ENCODE data around the gene HOOK1.
A peak's percentile ranks its signal among the peaks of the same experiment; 100 is the strongest.
"Not testable (repeated sequence)": the region's sequence is repeated elsewhere in the genome, so short reads cannot be mapped to it uniquely, and the experiment has no call there.

Gene HOOK1

DNA sequence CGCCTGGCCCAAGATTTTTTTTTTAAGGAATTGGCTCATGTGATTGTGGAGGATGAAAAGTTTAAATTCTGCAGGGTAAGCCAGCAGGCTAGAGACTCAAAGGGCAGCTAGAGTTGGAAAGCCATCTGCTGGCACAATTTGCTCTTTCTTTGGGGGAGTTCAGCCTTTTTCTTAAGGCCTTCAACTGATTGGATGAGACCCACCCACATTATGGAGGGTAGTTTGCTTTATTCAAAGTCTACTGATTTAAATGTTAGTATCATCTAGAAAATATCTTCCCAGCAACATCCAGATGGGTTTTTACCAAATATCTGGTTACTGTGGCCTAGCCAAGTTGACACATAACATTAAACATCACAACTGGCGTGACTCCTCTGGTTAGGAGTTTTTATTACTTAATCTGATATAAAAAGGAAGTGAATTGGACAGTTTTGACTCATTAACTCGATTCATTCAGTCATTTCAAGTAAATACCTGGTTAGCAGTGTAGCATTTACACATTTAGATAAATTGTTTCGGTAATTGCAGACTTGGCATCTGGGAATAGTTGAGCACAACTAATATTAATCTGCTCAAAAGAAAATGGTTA lies 12.4 kb downstream of the HOOK1 start:
- DNase-seq: no peak

DNA sequence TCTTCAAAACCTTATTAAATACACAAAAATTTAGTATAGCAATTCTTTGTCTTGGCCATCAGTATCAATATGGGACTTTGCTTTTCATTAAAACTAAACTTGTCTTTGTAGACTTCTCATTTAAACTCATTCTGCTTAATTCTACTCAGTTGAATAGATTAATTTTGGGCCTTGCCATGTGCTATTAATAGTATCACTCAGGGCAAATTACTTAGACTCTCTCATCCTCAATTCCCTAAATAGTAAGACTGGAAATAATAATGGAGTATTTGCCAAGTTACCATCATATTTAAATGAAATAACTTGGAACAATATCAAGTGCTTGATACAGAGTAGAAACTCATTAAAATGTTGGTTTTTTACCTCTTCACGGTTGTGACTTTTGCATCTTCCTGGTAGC lies 13.4 kb downstream of the HOOK1 start:
- DNase-seq: no peak

DNA sequence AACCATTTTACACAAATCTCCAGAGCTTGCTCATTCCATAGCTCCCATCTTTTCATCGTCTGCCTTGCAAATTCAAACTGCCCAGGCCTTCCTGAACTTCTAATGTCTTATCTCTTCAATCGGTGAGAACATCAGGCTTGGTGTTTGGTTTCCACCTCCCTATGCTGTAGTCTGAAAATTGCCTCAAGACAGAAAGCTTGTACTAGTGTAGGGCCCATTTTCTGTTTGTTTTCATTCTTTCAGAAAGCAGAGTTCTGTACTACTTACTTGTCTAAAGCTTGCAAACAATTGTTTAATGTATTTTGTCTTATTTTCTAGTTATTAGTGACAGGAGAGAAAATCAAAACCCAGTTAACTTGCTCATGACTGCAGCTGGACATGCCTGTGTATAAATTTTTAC lies 16.8 kb downstream of the HOOK1 start:
- no peak for DNase-seq

DNA sequence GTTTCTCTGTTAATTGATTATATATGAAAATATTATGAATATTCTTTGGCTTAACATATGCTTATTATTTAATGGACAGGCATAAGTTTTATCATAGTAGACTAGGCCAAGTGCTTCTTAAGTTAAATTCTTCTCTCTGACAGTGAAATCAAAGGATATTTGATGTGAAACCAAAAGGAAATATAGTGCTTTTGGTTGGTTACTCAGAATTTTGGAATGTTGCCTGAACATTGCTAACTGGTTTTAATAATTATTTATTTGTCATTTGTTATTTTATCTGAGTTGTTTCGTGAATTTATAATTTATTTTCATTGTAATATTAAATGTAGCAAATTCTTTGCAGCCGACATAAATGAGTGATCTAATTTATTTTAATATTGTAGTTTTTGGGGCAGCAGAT lies 18.3 kb downstream of the HOOK1 start:
- no peak for DNase-seq

DNA sequence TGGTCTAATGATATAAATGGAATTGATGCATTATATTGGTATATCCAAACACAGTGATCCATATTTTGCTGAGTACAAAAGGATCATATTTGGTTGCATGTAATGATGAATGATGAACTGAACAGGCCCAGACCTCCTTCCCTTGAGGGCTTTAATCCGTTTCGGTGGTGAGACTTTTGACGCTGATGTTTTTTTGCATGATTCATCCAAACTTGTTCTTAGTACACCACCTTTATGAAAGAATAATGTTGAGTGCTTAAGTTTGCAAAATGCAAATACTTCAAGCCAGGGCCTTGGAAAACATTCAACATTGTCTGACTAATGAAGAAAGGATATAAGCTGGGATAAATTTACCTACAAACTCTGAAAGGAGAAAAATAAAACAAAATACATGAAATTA lies 19.2 kb downstream of the HOOK1 start:
- DNase-seq: no peak

DNA sequence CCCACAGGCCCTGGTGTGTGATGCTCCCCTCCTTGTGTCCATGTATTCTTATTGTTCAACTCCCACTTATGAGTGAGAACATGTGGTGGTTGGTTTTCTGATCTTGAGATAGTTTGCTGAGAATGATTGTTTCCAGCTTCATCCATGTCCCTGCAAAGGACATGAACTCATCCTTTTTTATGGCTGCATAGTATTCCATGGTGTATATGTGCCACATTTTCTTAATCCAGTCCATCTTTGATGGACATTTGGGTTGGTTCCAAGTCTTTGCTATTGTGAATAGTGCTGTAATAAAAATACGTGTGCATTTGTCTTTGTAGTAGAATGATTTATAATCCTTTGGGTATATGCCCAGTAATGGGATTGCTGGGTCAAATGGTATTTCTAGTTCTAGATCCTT lies 23.1 kb downstream of the HOOK1 start:
- DNase-seq: not testable (repeated sequence)

DNA sequence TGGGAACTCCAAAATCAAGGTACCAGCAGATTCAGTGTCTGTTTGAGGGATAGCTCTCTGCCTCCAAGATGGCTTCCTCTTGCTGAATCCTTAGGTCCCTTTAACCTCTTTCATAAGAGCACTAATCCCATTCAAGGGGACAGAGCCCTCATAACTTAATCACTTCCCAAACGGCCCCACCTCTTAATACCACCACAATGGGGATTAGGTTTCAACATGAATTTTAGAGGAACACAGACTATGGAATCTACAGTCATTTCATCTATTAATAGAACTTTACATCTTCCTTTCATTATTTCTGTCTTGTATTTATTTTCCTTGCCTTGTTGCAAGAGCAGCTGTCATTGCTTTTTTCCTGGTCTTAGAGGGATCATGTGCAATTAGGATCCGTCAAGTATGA lies 30.3 kb downstream of the HOOK1 start:
- DNase-seq: no peak

DNA sequence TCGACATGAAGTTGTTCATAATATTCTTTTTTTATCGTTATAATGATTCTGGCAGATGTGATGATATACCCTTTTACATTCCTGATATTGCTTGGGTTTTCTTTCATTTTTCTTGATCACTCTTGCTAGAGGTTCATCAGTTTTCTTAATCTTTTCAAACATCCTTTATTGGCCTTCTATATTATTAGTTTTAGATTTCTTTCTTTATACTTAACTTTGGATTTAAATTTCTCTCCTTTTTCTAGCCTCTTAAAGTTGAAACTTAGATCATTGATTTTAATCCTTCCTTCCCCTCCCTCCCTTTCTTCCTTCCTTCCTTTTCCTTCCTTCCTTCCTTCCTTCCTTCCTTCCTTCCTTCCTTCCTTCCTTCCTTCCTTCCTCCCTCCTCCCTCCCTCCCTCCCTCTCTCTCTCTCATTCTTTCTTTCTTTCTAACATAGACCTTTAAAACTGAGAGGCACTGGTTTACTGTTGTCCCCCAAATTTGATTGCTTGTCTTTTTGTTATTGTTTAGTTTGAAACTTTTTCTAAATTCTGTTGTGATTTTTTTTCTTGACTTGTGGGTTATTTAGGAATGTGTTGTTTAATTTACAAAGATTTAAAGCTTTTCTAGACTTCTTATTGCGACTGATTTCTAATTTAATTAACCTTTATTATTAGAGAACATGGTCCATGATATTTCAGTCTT lies 31.6 kb downstream of the HOOK1 start:
- no peak for DNase-seq

DNA sequence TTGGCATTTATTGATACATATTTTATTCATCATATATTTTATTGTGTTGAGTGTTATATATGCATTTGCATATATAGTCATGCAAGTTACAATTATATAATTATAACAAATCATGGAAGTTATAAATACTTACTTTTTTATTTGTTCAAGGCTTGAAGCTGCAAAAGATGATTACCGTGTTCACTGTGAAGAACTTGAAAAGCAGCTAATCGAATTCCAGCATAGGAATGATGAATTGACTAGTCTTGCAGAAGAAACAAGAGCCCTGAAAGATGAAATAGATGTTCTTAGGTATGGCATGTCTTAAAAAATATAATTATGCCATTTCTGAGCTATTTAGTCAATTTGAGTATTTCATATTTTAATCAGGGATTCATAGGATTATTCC lies 32.1 kb downstream of the HOOK1 start:
- no peak for DNase-seq

DNA sequence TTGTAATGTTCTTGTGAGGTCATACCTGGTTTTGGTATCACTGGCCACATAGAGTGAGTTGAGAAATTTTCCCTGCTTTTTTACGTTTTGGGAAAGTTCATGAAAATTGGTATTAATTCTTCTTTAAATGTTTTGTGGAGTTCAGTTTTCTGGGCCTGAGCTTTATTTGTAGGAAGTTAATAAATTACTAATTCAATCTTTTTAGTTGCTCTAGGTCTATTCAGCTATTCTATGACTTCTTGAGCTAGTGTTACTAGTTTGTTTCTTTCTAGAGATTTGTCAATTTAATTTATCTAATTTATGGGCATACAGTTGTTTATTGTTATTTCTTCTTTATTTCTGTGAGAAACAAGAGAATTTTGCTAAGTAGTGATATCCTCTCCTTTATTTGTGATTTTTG lies 37.4 kb downstream of the HOOK1 start:
- DNase-seq: no peak

DNA sequence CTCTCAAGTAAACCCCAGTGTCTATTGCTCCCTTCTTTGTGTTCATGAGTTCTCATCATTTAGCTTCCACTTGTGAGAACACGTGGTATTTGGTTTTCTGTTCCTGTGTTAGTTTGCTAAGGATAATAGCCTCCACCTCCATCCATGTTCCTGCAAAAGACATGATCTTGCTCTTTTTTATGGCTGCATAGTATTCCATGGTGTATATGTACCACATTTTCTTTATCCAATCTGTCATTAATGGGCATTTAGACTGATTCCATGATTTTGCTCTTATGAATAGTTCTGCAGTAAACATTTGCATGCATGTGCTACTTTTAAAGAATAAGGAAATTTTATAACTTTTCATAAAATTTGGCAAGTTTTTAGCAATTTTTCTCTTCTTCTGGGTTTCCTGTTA lies 40.5 kb downstream of the HOOK1 start:
- DNase-seq: not testable (repeated sequence)

DNA sequence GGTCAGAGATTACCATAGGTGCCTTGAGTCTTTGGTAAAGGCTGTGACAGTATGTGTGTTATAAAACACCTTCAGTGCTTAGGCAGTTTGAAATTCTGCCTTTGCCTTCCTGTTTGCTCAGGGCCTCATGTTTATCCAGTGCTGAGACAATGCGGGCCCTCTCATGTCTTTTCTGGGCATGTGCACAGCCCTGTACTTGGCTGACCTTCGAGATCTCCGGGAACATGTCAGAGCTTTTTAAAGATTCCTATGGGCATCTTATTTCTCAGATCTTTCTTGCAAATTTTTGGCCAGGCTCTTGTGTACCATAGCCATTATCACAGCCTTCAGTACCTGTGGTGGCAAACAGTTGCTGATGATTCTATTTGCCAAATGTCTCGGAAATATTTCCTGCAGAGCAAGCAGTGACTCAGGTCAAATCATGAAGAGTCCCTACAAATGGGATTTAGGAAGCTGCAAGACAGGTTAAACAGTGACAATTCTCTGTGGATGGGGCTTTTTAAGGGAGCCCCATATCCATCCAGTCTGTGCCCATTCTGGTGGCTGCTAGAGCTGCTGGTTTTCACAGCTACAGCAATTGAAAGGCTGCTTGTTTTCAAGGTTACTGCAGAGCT lies 42.1 kb downstream of the HOOK1 start:
- DNase-seq: no peak

DNA sequence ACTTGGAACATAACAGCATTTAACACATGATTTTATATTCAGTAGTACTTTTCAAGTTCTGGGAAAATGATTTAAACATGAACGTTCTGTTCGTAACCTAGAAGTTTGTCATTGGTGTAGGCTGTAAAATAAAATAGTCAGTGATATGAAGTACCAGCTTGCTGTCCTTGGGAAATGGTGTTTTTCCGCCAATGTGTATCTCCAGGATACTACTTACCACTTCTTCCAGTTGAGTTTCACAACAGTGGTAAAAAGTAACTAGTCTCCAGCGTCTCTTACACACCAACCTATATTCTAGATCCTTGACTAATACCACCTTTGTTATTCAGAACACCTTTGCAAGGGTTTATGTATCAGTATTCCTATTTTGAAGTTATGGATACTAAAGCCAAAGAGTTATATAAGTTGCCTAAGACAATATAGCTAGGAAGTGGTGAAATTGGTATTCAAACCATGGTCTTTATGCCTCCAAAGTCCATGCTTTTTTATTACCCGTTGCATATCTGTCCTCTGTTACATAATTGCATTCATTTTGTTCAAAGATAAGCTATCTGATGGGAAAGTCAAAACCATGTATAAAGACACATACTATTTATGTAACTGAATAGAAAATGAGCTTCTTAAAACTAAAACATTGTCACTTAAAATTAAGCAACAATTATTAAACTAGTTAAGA lies 43.1 kb downstream of the HOOK1 start:
- DNase-seq: no peak

DNA sequence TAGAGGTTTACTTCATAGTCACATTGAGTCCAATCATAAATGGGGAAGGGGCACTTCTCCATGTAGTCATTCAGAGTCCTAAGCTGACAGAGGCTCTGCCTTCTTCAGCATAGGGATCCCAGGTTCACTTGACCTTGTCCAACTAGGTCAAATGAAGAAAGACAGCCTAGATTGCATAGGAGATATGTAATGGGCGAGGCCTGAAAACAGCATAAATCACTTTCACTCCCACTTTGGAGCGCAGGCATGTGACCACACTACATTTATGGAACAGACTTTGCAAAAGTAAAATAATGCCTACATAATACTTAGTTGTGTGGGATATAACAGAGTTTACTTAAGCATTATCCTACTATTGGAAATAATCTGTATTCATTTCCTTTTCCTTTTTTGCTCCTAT lies 51.7 kb downstream of the HOOK1 start:
- DNase-seq: no peak

DNA sequence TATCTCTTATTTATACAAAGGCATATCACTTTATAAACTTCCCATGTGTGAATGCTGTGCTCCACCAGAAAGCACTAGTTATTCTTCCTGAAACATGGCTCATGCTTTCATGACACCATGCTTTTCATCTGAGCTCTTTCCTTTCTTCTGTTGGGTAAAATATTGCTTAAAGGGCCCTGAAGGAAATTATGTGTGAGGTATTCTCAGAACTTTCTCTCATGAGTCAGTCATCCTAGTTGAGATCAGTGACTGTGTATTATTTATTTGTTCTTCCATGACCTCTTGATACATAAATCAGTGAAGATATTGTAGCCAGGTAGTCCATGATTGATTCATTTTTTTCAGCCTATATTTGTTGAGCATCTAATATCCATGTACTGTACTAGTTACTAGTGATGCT lies 57.0 kb downstream of the HOOK1 start:
- no peak for DNase-seq

DNA sequence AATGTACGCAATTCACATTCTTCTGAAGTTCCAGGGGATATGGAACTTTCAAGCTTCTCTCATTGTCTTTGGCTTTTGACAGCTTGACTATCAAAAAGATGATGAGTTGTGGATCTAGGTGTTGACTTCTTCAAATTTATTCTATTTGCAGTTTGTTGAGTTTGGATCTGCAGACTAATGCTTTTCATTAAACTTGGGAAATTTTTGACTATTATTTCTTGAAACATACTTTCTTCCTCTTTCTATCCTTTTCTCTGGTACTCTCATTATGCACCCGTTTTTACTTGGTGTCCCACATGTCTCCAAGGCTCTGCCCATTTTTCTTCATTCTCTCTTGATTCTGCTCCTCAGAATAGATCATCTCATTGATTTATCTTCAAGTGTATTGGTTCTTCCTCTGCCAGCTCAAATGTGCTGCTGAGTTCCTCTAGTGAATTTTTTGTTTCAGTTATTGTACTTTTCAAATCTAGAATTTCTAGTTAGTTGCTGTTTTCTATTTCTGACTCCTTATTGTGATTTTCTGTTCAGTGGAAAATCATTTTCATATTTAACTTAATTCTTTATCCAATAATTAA lies 62.4 kb downstream of the HOOK1 start:
- no peak for DNase-seq

DNA sequence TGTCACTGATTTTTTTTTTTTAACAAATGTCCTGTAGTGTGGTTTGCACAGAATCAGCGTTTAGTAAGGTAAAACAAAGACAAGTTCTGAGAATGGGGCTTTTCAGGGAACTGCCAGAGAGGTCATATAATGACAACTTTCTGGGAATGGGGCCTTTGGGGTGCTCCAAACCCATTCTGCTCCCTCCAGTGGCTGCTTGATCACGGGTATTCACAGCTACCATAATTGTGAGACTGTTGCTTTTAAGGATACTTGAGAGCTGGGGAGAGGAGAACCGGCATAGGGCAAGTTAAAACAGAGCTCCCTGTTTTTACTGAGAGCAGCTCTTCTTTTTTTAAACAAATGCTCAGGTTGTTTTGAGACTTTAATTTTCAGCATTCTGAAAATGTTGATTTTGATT lies 63.6 kb downstream of the HOOK1 start:
- no peak for DNase-seq

DNA sequence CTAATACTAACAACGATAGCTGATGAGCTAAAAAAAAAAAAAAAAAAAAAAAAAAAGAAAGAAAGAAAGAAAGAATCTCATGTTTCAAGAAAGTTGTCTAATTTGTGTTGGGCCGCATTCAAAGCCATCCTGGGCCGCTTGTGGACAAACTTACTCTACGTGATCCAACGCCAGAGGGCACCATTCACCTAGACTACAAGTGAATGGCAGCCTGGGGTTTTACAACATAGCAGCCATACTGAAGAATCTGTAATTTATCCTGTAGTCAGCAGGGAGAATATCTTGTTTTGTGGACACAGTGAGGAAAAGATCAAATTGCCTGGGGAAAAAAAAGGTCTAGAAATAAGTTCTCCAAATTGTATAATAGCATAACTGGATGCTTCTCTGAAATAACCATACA lies 64.8 kb downstream of the HOOK1 start:
- peak; percentile 55 for DNase-seq

DNA sequence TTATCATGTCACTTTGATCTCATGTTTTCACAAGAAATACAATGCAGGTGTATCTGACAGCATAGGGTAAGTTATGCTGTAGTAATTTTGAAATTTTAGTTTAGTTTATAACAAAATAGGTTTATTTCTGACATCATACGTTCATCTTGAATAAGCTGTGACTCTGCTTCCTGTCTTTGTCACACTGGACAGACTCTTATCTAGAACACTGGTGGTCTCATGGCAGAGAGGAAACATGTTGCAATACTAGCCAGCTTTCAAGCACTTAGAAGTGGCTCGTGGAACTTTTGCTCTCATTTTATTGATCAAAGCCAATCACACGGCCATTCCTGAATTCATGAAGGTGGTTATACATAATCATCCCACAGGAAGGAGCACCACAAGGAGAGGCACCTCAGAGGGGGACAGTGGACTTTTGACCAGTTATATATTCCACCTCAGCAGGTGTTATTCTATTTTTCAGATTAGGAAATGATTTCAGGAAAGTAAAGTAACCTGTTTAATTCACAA lies 65.3 kb downstream of the HOOK1 start:
- DNase-seq: no peak

DNA sequence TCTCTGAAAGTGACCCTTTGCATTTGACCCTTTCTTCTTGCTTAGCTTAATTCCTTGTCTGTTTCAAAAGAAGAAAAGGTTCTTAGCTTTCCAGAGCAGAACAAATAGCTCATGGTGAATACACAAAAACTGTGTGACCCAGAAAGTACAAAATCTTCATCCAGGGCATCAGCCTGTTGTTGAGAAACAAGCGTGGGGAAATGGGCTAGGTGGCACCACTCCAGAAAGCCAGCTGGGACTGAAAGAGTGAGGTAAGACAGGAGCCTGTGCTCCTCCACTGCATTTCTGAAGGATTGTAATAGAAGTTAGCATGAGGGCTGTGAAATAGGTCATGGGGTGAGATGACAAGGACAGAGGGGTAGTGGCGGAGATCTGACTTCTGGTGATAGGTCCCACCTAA lies 66.0 kb downstream of the HOOK1 start:
- DNase-seq: no peak

DNA sequence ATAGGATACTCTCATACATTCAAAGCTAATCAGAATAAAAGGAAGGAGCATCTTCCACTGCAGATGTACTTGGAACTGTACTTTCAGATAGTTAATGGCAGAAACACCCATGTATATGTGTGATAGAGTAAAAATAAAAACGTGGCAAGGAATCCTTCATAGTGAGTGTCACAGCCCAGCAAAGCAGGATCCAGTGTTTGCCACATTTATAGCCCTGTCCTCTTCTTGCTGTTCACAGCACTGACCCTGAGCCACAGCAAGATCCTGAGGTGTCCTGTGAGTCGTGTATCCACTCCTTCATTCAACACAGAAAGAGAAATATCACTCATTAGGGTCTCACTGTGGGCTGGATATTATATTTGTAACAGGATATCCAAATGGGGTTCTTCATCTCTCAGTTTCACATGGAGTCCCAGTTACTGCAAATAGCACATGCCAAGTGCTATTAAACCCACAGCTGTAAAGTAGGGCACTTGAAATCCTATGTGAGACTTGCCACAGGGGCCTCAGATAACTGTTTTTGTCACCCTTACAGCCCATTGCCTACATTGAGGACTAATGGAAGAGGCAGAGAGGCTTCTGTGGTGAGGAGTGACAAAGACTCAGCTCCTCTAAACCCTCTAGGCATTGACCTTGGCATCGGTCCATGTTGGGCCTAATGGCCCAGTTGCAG lies 70.5 kb downstream of the HOOK1 start:
- DNase-seq: no peak

DNA sequence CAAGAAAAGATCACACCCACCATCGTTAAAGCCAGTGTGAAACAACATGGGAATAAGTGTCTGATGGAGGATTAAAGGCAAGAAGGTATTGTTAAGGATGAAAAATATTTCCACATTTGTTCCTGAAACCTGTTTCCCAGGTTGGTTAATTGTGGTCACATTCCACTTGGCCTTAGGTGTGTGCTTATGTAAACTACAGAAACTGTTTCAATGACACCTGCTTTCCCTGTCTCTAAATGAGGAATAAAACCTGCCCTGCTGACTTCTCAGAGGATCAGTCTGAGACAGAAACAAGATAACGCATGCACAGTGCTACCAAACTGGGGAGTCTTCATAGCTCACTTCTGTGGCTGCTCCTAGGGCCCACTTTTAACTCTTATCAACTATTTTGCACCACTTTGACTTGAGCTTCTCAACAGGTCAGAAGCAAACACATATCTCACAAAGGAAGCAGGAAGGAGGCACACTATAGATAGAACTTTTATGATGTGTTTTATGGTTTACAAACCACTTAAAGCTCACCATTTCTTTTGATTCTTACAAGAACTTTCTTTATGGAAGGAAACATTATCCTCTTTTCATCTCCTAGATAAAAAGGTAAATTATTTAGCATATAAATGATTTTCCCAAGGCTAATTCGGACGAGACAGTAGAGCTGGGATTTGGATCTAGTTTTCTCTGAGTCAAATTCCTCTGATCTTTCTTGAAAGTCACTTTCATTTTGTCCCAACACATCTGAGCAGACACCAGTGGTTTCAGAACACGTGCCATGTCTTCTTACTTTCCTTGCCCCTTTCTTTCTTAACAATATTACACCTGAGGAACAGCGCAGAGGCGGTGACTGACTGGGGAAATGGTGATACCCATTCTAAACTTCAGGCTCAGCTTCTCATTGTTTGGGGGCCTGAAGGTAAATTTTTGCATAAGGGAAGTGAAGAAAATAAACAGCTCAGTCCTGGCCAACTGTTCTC lies 78.4 kb downstream of the HOOK1 start:
- no peak for DNase-seq
